Stimulated activated CD4-positive, alpha-beta T cell treated with anti-CD3 and anti-CD28 coated beads, TNF-alpha, amount 100 ng/mL, for 1 hour (primary cell): ENCODE data around the gene RHPN2.
A peak's percentile ranks its signal among the peaks of the same experiment; 100 is the strongest.
"Not testable (repeated sequence)": the region's sequence is repeated elsewhere in the genome, so short reads cannot be mapped to it uniquely, and the experiment has no call there.

Experiments
- DNase-seq, 3 donors: peaks; one replicate each; pipeline ENCODE4 v3.0.0-alpha.2; 2020; ENCODE audit warnings: low read depth in 3 of 3, low spot score in 1 of 3

RHPN2 gene

GRCh38 chr19:32979807-32980206 lies 84.9 kb downstream of the RHPN2 start:
- DNase-seq, result not testable (repeated sequence)

DNA sequence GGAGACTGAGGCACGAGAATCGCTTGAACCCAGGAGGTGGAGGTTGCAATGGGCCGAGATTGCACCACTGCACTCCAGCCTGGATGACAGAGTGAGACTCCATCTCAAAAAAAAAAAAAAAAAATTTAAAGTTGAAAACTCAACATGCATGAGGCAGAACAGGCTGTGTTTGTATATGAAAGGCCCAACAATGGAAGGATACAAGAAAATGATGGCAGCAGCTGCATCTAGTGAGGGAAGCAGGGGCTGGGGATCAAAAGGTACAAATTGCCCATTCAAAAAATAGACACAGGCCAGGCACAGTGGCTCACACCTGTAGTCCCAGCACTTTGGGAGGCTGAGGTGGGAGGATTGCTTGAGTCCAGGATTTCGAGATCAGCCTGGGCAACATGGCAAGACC lies 86.9 kb downstream of the RHPN2 start:
- DNase-seq, result not testable (repeated sequence)

DNA sequence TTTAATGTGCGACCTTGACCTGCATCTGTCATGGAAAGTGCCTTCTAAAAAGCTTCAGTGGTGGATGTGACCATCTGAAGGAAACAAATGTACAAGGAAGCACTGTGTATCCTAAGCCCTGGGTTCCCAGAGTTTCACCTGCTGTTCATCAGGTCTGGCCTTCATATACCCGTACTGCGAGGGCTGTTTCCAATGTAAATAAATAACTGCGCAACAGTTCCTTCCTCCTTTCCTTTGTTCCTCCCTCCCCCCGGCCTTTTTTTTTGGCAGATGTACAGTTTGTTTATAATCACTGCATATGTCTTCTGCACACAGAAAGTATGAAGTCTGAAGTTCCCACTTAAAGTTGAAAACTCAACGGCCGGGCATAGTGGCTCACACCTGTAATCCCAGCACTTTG lies 87.4 kb downstream of the RHPN2 start:
- no peak for DNase-seq

GRCh38 chr19:32976223-32976805 lies 88.4 kb downstream of the RHPN2 start:
- peak; percentile 20 to 61 (median 31) for DNase-seq

GRCh38 chr19:32971715-32972540 lies 92.8 kb downstream of the RHPN2 start, which contains the start of the genes CEP89 and FAAP24:
TSS of gene CEP89 (minus strand) at chr19:32971958. CDS start at chr19:32971874, 84 bp downstream.
TSS of gene FAAP24 (plus strand) at chr19:32972242. CDS start at chr19:32973197, 955 bp downstream.
- peak; percentile 94 to 97 (median 96) for DNase-seq

DNA sequence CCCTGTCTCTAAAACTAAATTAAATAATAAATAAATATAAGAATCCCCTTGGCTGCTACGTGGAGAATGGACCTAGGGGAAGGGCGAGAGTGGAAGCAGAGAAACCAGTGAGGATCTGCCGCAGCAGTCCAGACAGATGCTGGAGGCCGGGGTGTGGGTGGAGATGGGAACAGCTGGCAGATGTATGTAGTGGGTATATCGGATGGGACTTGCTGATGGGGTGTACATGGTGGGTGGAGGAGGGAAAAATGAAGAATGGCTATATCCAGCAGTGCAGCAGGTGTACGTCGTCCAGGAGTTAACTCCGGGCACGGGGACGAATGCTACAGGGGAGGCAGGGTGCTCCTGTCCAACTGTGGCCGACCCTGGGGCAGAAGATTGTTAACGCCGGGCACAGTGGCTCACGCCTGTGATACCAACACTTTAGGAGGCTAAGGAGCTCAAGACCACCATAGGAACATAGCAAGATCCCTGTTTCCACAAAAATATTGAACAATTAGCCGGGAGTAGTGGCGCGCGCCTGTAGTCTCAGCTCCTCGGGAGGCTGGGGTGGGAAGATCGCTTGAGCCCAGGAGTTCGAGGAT lies 93.6 kb downstream of the RHPN2 start:
- no peak for DNase-seq

- no peak for DNase-seq
These were observed 95.1 kb downstream of the RHPN2 start for GRCh38 chr19:32969549-32969948.

DNA sequence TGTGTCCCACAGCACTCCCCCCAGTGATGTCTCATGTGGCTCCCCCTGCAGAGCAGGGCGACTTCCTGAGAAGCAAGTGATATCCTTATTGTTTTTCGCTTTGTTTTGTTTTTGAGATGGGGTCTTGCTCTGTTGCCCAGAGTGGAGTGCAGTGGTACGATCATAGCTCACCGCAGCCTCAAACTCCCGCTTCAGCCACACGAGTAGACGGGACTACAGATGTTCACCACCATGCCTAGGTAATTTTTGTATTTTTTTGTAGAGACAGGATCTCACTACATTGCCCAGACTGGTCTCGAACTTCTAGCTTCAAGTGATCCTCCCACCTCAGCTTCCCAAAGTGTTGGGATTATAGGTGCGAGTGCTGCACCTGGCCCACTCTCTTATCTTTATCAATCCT lies 97.9 kb downstream of the RHPN2 start:
- DNase-seq, result no peak

DNA sequence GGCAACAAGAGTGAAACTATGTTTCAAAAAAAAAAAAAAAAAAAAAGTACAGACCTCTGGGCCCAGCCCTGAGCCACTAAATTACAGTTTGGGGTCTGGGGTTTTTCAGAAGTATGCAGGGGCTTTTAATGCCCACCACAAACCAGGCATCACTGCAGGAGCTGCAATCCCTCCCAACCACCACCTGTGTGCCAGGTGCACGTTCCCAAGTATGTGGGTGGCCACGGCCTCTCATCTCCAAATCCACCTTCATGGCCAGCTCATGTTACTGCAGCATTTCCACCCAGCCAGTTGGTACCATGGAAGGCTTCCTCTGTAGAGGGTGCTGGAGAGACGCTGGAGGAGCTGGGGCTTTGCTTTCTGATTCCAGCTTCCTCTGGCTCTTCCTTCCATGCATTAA lies 119.4 kb downstream of the RHPN2 start:
- DNase-seq, result no peak

GRCh38 chr19:32941273-32941672 lies 123.4 kb downstream of the RHPN2 start:
- not testable (repeated sequence) for DNase-seq

- DNase-seq, result no peak
These were observed 128.6 kb downstream of the RHPN2 start for GRCh38 chr19:32936065-32936464.

DNA sequence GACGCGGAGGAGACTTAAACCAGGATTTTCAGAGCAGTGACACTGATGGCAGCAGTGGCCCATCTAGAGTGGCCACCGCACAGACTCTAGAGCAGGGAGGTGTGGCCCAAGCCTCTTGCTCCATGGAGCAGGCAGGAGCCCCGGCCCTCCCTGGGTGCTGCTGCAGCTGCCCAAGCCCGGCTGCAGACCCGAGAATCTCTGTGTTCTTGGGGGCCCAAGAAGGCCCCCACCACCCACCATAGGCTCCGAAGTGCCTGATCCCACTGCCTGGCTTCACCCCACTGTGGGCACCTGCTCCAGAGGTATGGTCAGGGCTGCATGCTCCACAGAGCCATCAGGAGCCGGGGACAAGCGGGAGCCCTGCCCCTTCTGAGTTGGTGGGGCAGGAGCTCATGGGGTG lies 129.1 kb downstream of the RHPN2 start:
- no peak for DNase-seq

DNA sequence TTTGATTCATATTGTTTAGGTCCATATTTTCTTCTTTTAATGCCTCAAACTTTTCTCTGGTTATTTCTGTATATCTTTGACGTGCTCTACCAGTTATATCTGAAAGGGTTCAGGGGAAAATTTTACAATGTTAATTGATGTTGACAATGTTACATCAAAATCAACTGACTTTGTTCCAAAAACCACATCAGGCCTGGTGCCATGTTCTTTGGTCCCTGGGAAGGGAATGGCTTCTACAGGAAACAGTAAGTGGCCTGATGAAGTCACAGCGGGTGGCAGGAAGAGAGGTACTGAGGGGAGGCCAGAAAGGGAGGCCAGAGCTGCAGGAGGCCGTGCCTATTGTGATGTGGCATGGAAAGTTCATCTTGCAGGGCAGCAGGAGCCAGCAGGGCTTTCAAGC lies 131.1 kb downstream of the RHPN2 start:
- no peak for DNase-seq

DNA sequence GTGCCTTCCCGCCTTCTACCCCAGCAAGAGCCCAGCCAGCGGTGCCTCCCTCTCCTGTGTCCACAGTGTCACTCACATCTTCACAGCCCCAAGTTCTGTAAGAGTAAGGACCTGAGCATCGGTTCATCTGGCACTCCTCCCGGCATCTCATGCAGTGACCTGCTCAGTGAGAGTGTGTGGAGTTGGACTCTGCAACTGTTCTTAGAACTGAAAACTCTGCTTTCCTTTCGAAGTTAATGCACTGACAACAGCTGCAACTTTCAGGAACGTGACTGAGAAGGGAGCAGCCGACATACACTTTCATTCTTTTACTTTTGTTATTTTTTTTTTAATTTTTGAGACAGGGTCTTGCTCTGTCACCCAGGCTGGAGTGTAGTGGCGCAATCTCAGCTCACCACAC lies 134.1 kb downstream of the RHPN2 start:
- no peak for DNase-seq

DNA sequence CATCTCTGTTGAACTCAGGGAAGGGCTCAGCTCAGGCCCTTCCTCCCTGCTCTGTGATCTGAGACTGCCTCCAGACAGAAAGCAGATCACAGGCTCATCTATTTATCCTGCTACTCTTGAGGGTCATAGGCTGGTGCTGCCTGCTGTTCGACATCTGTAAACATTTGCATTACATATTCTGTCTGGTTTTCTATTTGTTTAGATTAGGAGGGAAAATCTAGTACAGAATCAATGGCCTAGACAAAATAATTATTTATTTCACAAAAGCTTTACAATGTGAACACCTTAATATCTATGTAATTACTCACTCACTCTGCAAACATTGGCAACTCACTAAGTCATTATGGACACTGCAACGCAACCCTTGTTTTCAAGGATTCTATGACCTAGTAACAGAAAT lies 135.9 kb downstream of the RHPN2 start:
- DNase-seq, result no peak
